Neuronal stem cell (in vitro differentiated cells): ENCODE data around the gene TSPOAP1.

Source experiments
- DNase-seq: peaks from one replicate; pipeline ENCODE4 v3.0.0-alpha.2; 2013; ENCODE audit warnings: low spot score
- H2AFZ ChIP-seq: one replicate; pipeline ENCODE4 v1.6.1; 2013; ENCODE audit warnings: mild to moderate bottlenecking, low read length, inconsistent platforms
- H2AK5ac ChIP-seq: 2 replicates; pipeline ENCODE4 v1.6.1; 2013; ENCODE audit warnings: low read depth, mild to moderate bottlenecking, inconsistent platforms, low read length, moderate library complexity, mixed read lengths
- H2BK120ac ChIP-seq: 2 replicates; pipeline ENCODE4 v1.6.1; 2013; ENCODE audit warnings: low read depth, mild to moderate bottlenecking, inconsistent platforms, low read length, moderate library complexity, mixed read lengths
- H2BK12ac ChIP-seq: one replicate; pipeline ENCODE4 v1.6.1; 2013; ENCODE audit warnings: low read length, inconsistent platforms
- H2BK15ac ChIP-seq: 2 replicates; pipeline ENCODE4 v1.6.1; 2013; ENCODE audit warnings: mild to moderate bottlenecking, low read length, inconsistent platforms, mixed read lengths
- H2BK5ac ChIP-seq: one replicate; pipeline ENCODE4 v1.6.1; 2013; ENCODE audit warnings: inconsistent platforms, mild to moderate bottlenecking, low read length, moderate library complexity
- H3K14ac ChIP-seq: one replicate; pipeline ENCODE4 v1.6.1; 2013; ENCODE audit warnings: low read length, inconsistent platforms
- H3K18ac ChIP-seq: 2 replicates; pipeline ENCODE4 v1.6.1; 2013; ENCODE audit warnings: low read length, inconsistent platforms
- H3K23ac ChIP-seq: 2 replicates; pipeline ENCODE4 v1.6.1; 2013; ENCODE audit warnings: low read depth, mild to moderate bottlenecking, mixed read lengths, low read length, inconsistent platforms; ENCODE audit not compliant: poor library complexity
- H3K27ac ChIP-seq: replicated peaks from 3 replicates; pipeline ENCODE4 v1.5.1; 2013; ENCODE audit warnings: low read length, inconsistent platforms
- H3K27me3 ChIP-seq, 3 experiments: 2 replicates each; pipeline ENCODE4 v1.6.1; 2013; ENCODE audit warnings: low read length in 3 of 3, mild to moderate bottlenecking in 2 of 3, inconsistent platforms in 1 of 3, low read depth in 1 of 3, mixed read lengths in 1 of 3, moderate library complexity in 1 of 3; ENCODE audit not compliant: control insufficient read depth in 3 of 3, insufficient read depth in 3 of 3
- H3K36me3 ChIP-seq, 2 donors: replicated peaks in 1 of 2; 2 replicates each; pipeline ENCODE4 v1.6.1; 2013; ENCODE audit warnings: low read length in 2 of 2; ENCODE audit not compliant: control insufficient read depth in 2 of 2, insufficient read depth in 2 of 2
- H3K4ac ChIP-seq: 2 replicates; pipeline ENCODE4 v1.6.1; 2013; ENCODE audit warnings: inconsistent platforms, mild to moderate bottlenecking, low read length, moderate library complexity
- H3K4me1 ChIP-seq, 2 donors: 1 replicate in 1 of 2; 2 replicates in 1 of 2; pipeline ENCODE4 v1.6.1; 2013; ENCODE audit warnings: low read length in 2 of 2, low read depth in 1 of 2; ENCODE audit not compliant: control insufficient read depth in 2 of 2, insufficient read depth in 1 of 2
- H3K4me2 ChIP-seq: one replicate; pipeline ENCODE4 v1.6.1; 2013; ENCODE audit warnings: mild to moderate bottlenecking, low read length, inconsistent platforms; ENCODE audit not compliant: insufficient read depth, poor library complexity, severe bottlenecking
- H3K4me3 ChIP-seq, 2 donors: 2 replicates each; pipeline ENCODE4 v1.5.1; 2013; ENCODE audit warnings: low read length in 2 of 2, mild to moderate bottlenecking in 2 of 2, inconsistent platforms in 1 of 2, moderate library complexity in 1 of 2
- H3K79me1 ChIP-seq: one replicate; pipeline ENCODE4 v1.6.1; 2013; ENCODE audit warnings: low read depth, mild to moderate bottlenecking, inconsistent platforms, low read length, moderate library complexity
- H3K9ac ChIP-seq: one replicate; pipeline ENCODE4 v1.6.1; 2013; ENCODE audit warnings: mild to moderate bottlenecking, low read depth, low read length, inconsistent platforms; ENCODE audit not compliant: poor library complexity
- H3K9me3 ChIP-seq, 2 donors: replicated peaks in 1 of 2; 2 replicates each; pipeline versions ENCODE3 to v1.6.1; 2013; ENCODE audit warnings: low read length in 2 of 2, mild to moderate bottlenecking in 2 of 2, inconsistent platforms in 1 of 2, low read depth in 1 of 2, mixed read lengths in 1 of 2, moderate library complexity in 1 of 2; ENCODE audit not compliant: control insufficient read depth in 2 of 2, insufficient read depth in 1 of 2
- H4K8ac ChIP-seq: one replicate; pipeline ENCODE4 v1.6.1; 2013; ENCODE audit warnings: low read depth, mild to moderate bottlenecking, inconsistent platforms, low read length, moderate library complexity
- H4K91ac ChIP-seq: one replicate; pipeline ENCODE4 v1.6.1; 2013; ENCODE audit warnings: low read length, low read depth, mild to moderate bottlenecking, inconsistent platforms; ENCODE audit not compliant: poor library complexity
- WGBS, 2 donors: extraction: QIAGEN DNeasy Blood & Tissue Kit; methylation state at CpG; one replicate each; pipeline ENCODE4 v1.1.7; 2013; ENCODE audit warnings: missing lambda C conversion rate in 2 of 2, mixed read lengths in 1 of 2; ENCODE audit not compliant: insufficient read length in 2 of 2, insufficient replicate concordance in 1 of 2; ENCODE audit errors: extremely low coverage in 2 of 2; 5-methylcytosine and 5-hydroxymethylcytosine counted together

The TSPOAP1 gene

DNA sequence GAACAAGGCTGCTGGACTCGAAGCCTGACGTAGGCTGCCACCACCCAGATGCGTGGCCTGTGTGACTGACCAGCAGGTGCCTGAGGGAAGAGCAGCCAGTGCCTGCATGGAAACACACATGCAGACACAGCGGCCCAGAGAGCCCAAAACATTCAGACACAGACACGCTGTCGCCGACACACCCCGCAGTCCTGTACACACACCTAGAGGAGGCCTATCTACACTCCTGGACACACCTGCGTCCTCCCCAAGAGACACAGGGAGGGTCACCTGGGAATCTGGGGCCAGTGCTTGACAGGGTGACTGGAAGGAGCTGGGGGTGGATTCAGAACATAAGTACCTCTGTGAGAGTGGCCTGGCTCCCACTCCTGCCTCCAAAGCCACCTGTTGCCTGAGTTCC, 6.1 kb upstream of the TSPOAP1 start:
- no peak overlapping the region for H3K4me3 ChIP-seq
- peak overlapping the region; percentile 72 for H3K9ac ChIP-seq
- no peak overlapping the region for H3K4me2 ChIP-seq
- H3K23ac ChIP-seq: no peak overlapping the region
- H2BK120ac ChIP-seq: no peak overlapping the region
- no peak overlapping the region for H2BK12ac ChIP-seq
- H3K18ac ChIP-seq: no peak overlapping the region
- no peak overlapping the region for H3K27ac ChIP-seq
- no peak overlapping the region for H4K91ac ChIP-seq
- no peak overlapping the region for H4K8ac ChIP-seq
- no peaks in the 10 kb centered on the region for H3K79me1 ChIP-seq
- no peaks in the 10 kb centered on the region for H3K27me3 ChIP-seq
- WGBS, 2 donors: no CpG with 5 or more reads among the region's 9 CpGs
- no peak for DNase-seq
- H2BK5ac ChIP-seq: no peak overlapping the region
- no peaks in the 10 kb centered on the region for H3K9me3 ChIP-seq
- H3K14ac ChIP-seq: no peak overlapping the region
- H3K4me1 ChIP-seq: peaks cover 8 to 18% of the 10 kb centered on the region in 2 donors
- H2AK5ac ChIP-seq: no peak overlapping the region
- no peak overlapping the region for H2AFZ ChIP-seq
- H3K36me3 ChIP-seq: no peaks in the 10 kb centered on the region
- no peak overlapping the region for H3K4ac ChIP-seq
- H2BK15ac ChIP-seq: no peak overlapping the region

GRCh38 chr17:58334256-58334655, 5.7 kb upstream of the TSPOAP1 start:
- Histone ChIP-seq H3K4me2 (no peak overlapping the region), H3K9ac (peak overlapping the region; percentile 72), H3K14ac (no peak overlapping the region), H4K91ac (no peak overlapping the region), H3K23ac (no peak overlapping the region), H2BK15ac (no peak overlapping the region), H3K4ac (no peak overlapping the region), H2AFZ (no peak overlapping the region), H3K79me1 (no peaks in the 10 kb centered on the region), H3K18ac (no peak overlapping the region), H2BK120ac (no peak overlapping the region), H3K27me3 (no peaks in the 10 kb centered on the region), H2BK5ac (no peak overlapping the region), H2BK12ac (no peak overlapping the region), H4K8ac (no peak overlapping the region), H3K4me3 (no peak overlapping the region), H3K9me3 (no peaks in the 10 kb centered on the region), H2AK5ac (no peak overlapping the region), H3K36me3 (no peaks in the 10 kb centered on the region), H3K27ac (no peak overlapping the region), H3K4me1 (peaks cover 10 to 20% of the 10 kb centered on the region in 2 donors)
- DNase-seq: no peak
- no CpG with 5 or more reads among the region's 5 CpGs for WGBS, 2 donors

GRCh38 chr17:58333736-58334207, 5.2 kb upstream of the TSPOAP1 start:
- Histone ChIP-seq H3K27ac (no peak overlapping the region), H3K4me2 (no peak overlapping the region), H4K8ac (no peak overlapping the region), H2AFZ (peak overlapping the region; percentile 12), H2BK15ac (no peak overlapping the region), H3K18ac (no peak overlapping the region), H2BK120ac (no peak overlapping the region), H3K36me3 (no peaks in the 10 kb centered on the region), H3K14ac (no peak overlapping the region), H3K27me3 (no peaks in the 10 kb centered on the region), H3K23ac (no peak overlapping the region), H2AK5ac (peak overlapping the region; percentile 49), H3K4ac (no peak overlapping the region), H2BK12ac (no peak overlapping the region), H3K9me3 (no peaks in the 10 kb centered on the region), H3K79me1 (no peaks in the 10 kb centered on the region), H3K4me1 (peaks cover 15 to 21% of the 10 kb centered on the region in 2 donors), H4K91ac (no peak overlapping the region), H3K4me3 (no peak overlapping the region), H2BK5ac (no peak overlapping the region), H3K9ac (no peak overlapping the region)
- no peak for DNase-seq
- WGBS, 2 donors: no CpG with 5 or more reads among the region's 6 CpGs

DNA sequence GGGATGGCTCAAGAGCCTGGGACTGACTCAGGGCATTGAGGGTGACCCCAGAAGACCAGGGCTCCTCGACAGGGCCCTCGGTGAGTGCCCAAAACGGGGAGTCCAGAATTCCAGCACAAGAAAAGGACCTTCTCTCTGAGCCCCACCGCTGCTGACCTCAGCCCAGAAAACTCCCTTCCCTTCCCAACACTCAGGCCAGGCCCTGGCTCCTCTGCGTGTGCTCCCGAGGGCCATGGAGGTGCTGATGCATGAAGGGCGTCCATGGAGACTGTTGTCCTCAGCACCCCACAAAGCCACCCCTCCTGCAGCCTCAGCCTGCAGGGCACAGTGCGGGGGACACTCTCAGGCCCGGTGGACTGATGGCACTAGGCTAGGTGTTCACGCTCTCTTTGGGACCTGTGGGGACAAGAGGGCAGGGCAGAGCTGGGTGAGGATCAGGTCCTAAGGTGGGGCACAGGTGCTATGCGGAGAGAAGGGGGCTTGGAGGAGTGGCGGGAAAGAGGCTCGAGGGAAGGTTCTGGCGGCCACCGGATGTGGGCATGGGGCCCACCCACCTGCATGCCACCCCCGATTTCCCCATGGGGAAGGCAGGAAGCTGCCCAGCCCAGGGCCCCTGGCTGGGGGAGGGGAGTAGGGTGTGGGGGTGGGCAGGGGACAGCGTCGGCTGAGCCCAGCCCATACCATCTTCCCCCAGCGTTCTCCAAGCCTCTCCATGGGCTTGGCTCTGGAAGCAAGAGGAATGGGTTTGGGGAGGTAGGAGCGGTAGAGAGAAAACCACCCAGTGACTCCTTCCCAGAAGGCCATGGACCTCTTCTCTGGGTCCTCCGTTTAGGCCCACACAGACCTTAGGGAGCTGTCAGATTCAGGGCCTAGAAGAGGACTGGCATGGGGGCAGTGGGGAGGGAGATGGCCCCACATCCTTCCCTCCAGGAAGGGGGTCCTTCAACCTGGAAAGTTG, 4.5 kb upstream of the TSPOAP1 start:
- H3K23ac ChIP-seq: peak overlapping the region; percentile 57
- no peak overlapping the region for H2AFZ ChIP-seq
- H3K9ac ChIP-seq: peak overlapping the region; percentile 33
- H3K14ac ChIP-seq: no peak overlapping the region
- peak overlapping the region; percentile 73 for H2AK5ac ChIP-seq
- peak overlapping the region; percentile 23 for H4K8ac ChIP-seq
- no CpG with 5 or more reads among the region's 21 CpGs for WGBS, 2 donors
- H3K27me3 ChIP-seq: no peaks in the 10 kb centered on the region
- H2BK5ac ChIP-seq: peak overlapping the region; percentile 77
- no peaks in the 10 kb centered on the region for H3K36me3 ChIP-seq
- peaks cover 16 to 20% of the 10 kb centered on the region in 2 donors for H3K4me1 ChIP-seq
- peak overlapping the region; percentile 30 for H3K18ac ChIP-seq
- peak overlapping the region; percentile 73 for H4K91ac ChIP-seq
- H3K4me3 ChIP-seq: no peak overlapping the region
- H3K27ac ChIP-seq: no peak overlapping the region
- H2BK15ac ChIP-seq: peak overlapping the region; percentile 84
- H2BK120ac ChIP-seq: no peak overlapping the region
- DNase-seq: no peak
- H3K4ac ChIP-seq: no peak overlapping the region
- no peaks in the 10 kb centered on the region for H3K9me3 ChIP-seq
- no peak overlapping the region for H3K4me2 ChIP-seq
- peak overlapping the region; percentile 87 for H2BK12ac ChIP-seq
- H3K79me1 ChIP-seq: peaks cover 1% of the 10 kb centered on the region
